K562 (cell line): ENCODE data around the gene CNIH1. TPM values are rescaled to one million over a fixed set of nuclear protein-coding genes. Genes with fewer than 3 reads are reported as not detected.

Experiments used
- ARNT ChIP-seq, 2 experiments: fragments of 450-650 bp; IDR thresholded peaks; 2 replicates each; pipeline ENCODE4 v1.6.1; 2016; ENCODE audit warnings: mild to moderate bottlenecking in 1 of 2
- ETV6 ChIP-seq, 3 experiments: fragments of 150-350 bp in 1 of 3; sonication (generic) in 1 of 3; formaldehyde crosslinking in 1 of 3; IDR thresholded peaks; 2 replicates each; pipeline versions ENCODE4 v1.6.1 to v1.8.0; 2014 to 2022; ENCODE audit warnings: borderline replicate concordance in 2 of 3, low read depth in 2 of 3, antibody characterized with exemption in 1 of 3, low read length in 1 of 3, mild to moderate bottlenecking in 1 of 3, missing genetic modification reagents in 1 of 3
- FIP1L1 ChIP-seq: fragments of 200-400 bp; formaldehyde crosslinking; IDR thresholded peaks from 2 replicates; pipeline ENCODE4 v1.6.1; 2018; ENCODE audit warnings: mild to moderate bottlenecking, low read depth, low read length; ENCODE audit not compliant: poor library complexity, severe bottlenecking
- KDM4B ChIP-seq, 2 experiments: fragments of 450-650 bp in 1 of 2; sonication (generic) in 1 of 2; IDR thresholded peaks; 2 replicates each; pipeline ENCODE4 v1.6.1; 2016 to 2017; ENCODE audit warnings: borderline replicate concordance in 2 of 2, antibody characterized with exemption in 1 of 2, low read depth in 1 of 2, mild to moderate bottlenecking in 1 of 2
- KLF10 ChIP-seq: fragments of 250-450 bp; sonication (Bioruptor Pico); IDR thresholded peaks from 2 replicates; pipeline ENCODE4 v1.6.1; 2021; ENCODE audit warnings: matching md5 sums
- NFIC ChIP-seq: fragments of 450-650 bp; IDR thresholded peaks from 2 replicates; pipeline ENCODE4 v1.6.1; 2017; ENCODE audit warnings: mild to moderate bottlenecking, inconsistent platforms
- RCOR1 ChIP-seq, 2 experiments: IDR thresholded peaks; 2 replicates each; pipeline ENCODE4 v1.6.1; 2012; ENCODE audit warnings: low read depth in 2 of 2, low read length in 2 of 2, borderline replicate concordance in 1 of 2, improper control_type of control experiment in 1 of 2
- SP1 ChIP-seq: sonication (generic); formaldehyde crosslinking; IDR thresholded peaks from 2 replicates; pipeline ENCODE4 v1.8.1; 2022; ENCODE audit warnings: mild to moderate bottlenecking, missing genetic modification reagents
- SREBF1 ChIP-seq: fragments of 150-350 bp; IDR thresholded peaks from 2 replicates; pipeline ENCODE4 v1.6.1; 2014; ENCODE audit warnings: antibody characterized with exemption, low read depth, low read length, borderline replicate concordance
- TAF15 ChIP-seq: fragments of 200-400 bp; formaldehyde crosslinking; IDR thresholded peaks from 2 replicates; pipeline ENCODE4 v1.6.1; 2017; ENCODE audit warnings: mild to moderate bottlenecking, low read depth, low read length, moderate library complexity
- XRCC5 ChIP-seq: fragments of 200-400 bp; formaldehyde crosslinking; IDR thresholded peaks from 2 replicates; pipeline ENCODE4 v1.6.1; 2017; ENCODE audit warnings: low read depth, mild to moderate bottlenecking, low read length
- ZMIZ1 ChIP-seq, 2 experiments: fragments of 150-350 bp in 1 of 2; IDR thresholded peaks; 2 replicates each; pipeline ENCODE4 v1.6.1; 2012 to 2016; ENCODE audit warnings: low read depth in 2 of 2, low read length in 2 of 2, mild to moderate bottlenecking in 1 of 2, moderate library complexity in 1 of 2
- ZNF280B ChIP-seq: fragments of 250-450 bp; sonication (Bioruptor Pico); IDR thresholded peaks from 2 replicates; pipeline ENCODE4 v1.5.1; 2021; ENCODE audit warnings: mild to moderate bottlenecking
- ZNF644 ChIP-seq: fragments of 200-800 bp; sonication (Bioruptor generic); IDR thresholded peaks from 2 replicates; pipeline ENCODE4 v1.6.1; 2016; ENCODE audit warnings: low read depth, missing genetic modification characterization, missing compliant biosample characterization
- polyA plus RNA-seq, 8 experiments: library from polyadenylated mRNA; depleted of rRNA in 4 of 8; stranded (reverse) in 5 of 8; unstranded in 3 of 8; fragments of >200 nt; fragmentation: Nextera tagmentation in 2 of 8; fragmentation: Illumina TruSeq in 1 of 8; extraction: Ambion mirVana in 2 of 8; extraction: Trizol in 1 of 8; gene quantifications; 2 replicates each; pipeline versions ENCODE4 v1.2.1 to v1.2.3, GENCODE V29; 2011 to 2014; ENCODE audit warnings: inconsistent platforms in 1 of 8, missing spikeins in 1 of 8
- total RNA-seq, 7 experiments: library from RNA; depleted of rRNA in 6 of 7; stranded (reverse); fragments of >200 nt in 6 of 7; fragmentation: Illumina TruSeq in 2 of 7; extraction: Trizol in 2 of 7; gene quantifications; 2 replicates each; pipeline versions ENCODE4 v1.2.1 to v1.2.3, GENCODE V29; 2011 to 2021; ENCODE audit warnings: low replicate concordance in 1 of 7
- TF ChIP-seq, protein P1 (sequence below): sonication (generic); formaldehyde crosslinking; IDR thresholded peaks from 2 replicates; pipeline ENCODE4 v1.8.1; 2023; ENCODE audit warnings: mild to moderate bottlenecking, missing genetic modification reagents
- TF ChIP-seq, protein P2 (sequence below): fragments of 450-650 bp; IDR thresholded peaks from 2 replicates; pipeline ENCODE4 v1.6.1; 2016; ENCODE audit warnings: antibody characterized with exemption

CNIH1 gene
- total and polyA plus RNA-seq, 9 of the 15 experiments (the other 6 are each of a cell fraction or from before 2014, with no cell fraction given): 13.9 to 283 (median 77.3) TPM

GRCh38 chr14:54488646-54489317 lies 47.6 kb upstream of the CNIH1 start, which contains the start of gene GMFB (continued):
- TF ChIP-seq, protein P1, sequence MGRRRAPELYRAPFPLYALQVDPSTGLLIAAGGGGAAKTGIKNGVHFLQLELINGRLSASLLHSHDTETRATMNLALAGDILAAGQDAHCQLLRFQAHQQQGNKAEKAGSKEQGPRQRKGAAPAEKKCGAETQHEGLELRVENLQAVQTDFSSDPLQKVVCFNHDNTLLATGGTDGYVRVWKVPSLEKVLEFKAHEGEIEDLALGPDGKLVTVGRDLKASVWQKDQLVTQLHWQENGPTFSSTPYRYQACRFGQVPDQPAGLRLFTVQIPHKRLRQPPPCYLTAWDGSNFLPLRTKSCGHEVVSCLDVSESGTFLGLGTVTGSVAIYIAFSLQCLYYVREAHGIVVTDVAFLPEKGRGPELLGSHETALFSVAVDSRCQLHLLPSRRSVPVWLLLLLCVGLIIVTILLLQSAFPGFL (CRISPR knock-in tag): no peak
- no peak for TF ChIP-seq TAF15
- no peak; a peak in 1 of 4 replicates for TF ChIP-seq ZMIZ1 (IDR thresholded peaks at IDR 0.05; ENCODE audit: low read depth in 2 of 2, low read length in 2 of 2)
- TF ChIP-seq NFIC: no peak
- TF ChIP-seq KDM4B (IDR thresholded peaks at IDR 0.05; ENCODE audit: borderline replicate concordance in 2 of 2, low read depth in 1 of 2): no peak
- no peak for TF ChIP-seq KLF10 (CRISPR knock-in tag)
- no peak for TF ChIP-seq SREBF1
- no peak for TF ChIP-seq FIP1L1
- no peak for TF ChIP-seq ZNF644
- TF ChIP-seq RCOR1 (IDR thresholded peaks at IDR 0.05; ENCODE audit: borderline replicate concordance in 1 of 2, low read depth in 2 of 2, low read length in 2 of 2): peak in 1 of 2 experiments; percentile 27; a peak in 1 of 4 replicates
- no peak for TF ChIP-seq ARNT (IDR thresholded peaks at IDR 0.05)
- no peak for TF ChIP-seq XRCC5
- TF ChIP-seq SP1: no peak
- no peak for TF ChIP-seq ETV6 (IDR thresholded peaks at IDR 0.05; ENCODE audit: borderline replicate concordance in 1 of 2, low read depth in 2 of 2, low read length in 1 of 2)
- no peak for TF ChIP-seq ETV6 (CRISPR knock-in tag; IDR thresholded peaks at IDR 0.05; ENCODE audit: borderline replicate concordance)
- no peak for TF ChIP-seq ZNF280B (CRISPR knock-in tag)
- TF ChIP-seq, protein P2, sequence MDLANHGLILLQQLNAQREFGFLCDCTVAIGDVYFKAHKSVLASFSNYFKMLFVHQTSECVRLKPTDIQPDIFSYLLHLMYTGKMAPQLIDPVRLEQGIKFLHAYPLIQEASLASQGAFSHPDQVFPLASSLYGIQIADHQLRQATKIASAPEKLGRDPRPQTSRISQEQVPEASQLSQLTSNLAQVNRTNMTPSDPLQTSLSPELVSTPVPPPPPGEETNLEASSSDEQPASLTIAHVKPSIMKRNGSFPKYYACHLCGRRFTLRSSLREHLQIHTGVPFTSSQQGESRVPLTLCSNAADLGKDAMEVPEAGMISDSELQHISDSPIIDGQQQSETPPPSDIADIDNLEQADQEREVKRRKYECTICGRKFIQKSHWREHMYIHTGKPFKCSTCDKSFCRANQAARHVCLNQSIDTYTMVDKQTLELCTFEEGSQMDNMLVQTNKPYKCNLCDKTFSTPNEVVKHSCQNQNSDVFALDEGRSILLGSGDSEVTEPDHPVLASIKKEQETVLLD: no peak
